Stimulated activated CD4-positive, alpha-beta T cell treated with anti-CD3 and anti-CD28 coated beads, TNF-alpha, amount 100 ng/mL, for 1 hour (primary cell): ENCODE data around the gene DPYSL5.
"Not testable (repeated sequence)": the region's sequence is repeated elsewhere in the genome, so short reads cannot be mapped to it uniquely, and the experiment has no call there.

ENCODE experiments used
- DNase-seq, 3 donors: peaks; one replicate each; pipeline ENCODE4 v3.0.0-alpha.2; 2020; ENCODE audit warnings: low read depth in 3 of 3, low spot score in 1 of 3

The DPYSL5 gene

DNA sequence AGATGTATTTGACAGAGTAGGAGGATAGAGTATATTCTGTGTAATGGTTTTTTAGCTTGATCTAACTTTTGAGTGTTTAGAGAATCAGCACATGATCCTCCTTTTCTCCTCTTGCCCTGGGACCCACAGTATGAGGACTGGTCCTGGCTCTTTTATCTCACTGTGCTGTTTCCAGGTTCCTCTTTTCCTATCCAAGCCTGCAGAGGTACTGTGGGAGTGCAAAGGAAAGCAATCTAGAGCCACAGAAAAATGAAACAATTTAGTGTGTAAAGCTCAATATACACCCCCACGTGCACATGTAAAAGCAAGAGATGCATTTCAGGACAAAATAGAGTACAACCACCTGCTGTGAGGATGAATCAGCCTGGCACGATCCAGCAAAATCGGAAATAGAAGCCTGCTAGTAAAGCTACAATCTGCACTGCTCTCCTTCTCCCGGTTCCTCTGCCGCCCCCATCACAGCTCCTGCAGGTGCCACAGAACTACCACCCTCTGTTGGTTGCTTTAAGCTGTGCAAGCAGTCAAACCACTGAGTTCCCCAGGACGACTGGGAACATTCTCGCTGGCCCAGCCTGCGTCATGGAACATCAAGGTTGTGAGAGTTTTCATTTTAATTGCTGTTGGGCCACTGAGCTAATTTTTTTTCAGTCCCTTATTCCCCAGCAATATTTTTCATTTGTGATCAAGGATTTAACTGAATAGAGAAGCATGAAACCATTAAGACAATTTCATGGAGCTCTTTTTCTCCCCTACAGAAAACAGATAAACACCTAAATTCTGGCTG is 74.7 kb downstream of the DPYSL5 start:
- DNase-seq, result peak in 1 of 3 donors; percentile 5

- not testable (repeated sequence) for DNase-seq
These were observed 75.2 kb downstream of the DPYSL5 start for GRCh38 chr2:26923189-26923466.

DNA sequence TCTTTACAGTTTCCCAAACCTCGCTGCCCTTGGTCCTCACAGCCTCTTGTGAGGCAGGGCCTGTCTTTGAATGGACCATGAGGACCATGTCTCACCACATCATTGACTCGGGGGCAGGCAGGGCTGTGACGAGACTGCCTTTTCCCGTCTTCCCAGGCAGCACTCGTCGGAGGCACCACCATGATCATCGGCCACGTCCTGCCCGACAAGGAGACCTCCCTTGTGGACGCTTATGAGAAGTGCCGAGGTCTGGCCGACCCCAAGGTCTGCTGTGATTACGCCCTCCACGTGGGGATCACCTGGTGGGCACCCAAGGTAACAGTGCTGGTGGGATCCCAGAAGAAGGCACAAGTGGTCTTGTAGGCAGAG is 76.8 kb downstream of the DPYSL5 start:
- no peak for DNase-seq

- DNase-seq, result no peak
These were observed 77.3 kb downstream of the DPYSL5 start for GRCh38 chr2:26925100-26925791.

GRCh38 chr2:26927221-26927620 is 79.3 kb downstream of the DPYSL5 start:
- DNase-seq, result no peak

DNA sequence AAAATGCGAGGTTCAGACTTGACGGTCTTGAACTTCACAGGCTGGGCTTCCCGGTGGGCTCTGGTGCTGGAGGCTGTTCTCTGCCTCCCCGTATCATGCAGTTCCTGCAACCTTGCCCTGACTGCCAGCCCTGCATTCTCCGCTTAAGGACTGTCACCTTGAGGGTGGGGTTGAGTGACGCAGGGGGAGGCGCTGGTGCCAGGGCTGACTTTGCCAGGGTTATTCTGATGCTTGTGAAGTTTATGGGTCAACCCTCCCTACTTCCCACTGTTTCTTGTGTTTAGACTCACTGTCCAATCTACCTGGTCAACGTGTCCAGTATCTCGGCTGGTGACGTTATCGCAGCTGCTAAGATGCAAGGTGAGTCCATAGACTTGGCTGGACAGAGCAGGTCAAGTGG is 85.0 kb downstream of the DPYSL5 start:
- no peak for DNase-seq

DNA sequence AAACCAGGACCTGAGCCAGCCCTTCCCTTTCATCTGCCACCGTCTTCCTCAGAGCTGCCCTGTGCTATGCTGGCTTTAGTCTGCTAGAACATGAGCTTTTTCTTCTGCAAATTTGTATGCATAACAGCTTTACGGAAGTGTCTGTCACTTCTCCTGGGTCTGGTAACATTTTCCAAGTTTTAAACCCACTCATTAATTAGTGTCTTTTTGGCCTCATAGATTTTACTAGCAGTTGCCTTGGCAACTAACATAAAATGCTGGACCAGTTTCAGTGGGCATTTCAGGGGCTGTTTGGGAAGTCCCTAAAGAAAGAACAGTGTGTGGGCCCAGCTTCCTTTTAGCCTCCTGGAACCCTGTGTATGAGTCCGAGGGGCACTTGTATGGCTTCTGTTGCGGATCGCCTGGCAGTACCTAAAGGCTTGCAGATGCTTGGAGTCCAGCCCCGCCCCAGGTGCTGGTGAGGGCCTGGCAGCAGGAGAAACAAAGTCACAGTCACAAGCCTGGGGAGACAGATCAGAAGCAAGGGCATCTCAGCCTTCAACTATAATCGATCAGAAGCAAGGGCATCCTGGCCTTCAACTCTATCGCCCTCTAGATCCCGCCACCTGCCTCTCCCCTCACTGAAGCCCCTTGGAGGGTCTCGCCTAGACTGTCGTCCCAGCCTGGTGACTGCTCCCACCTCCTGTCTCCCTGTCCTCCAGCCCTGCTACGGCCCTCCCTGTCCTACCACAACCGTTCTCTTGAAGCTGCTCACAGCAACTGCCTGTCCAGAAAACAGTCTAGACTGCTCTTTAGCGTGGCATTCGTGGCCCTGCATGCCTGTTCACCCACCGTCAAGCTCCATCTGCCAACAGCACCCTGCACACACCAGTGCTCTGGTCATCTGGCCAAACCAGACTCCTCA is 85.8 kb downstream of the DPYSL5 start:
- DNase-seq, result no peak

DNA sequence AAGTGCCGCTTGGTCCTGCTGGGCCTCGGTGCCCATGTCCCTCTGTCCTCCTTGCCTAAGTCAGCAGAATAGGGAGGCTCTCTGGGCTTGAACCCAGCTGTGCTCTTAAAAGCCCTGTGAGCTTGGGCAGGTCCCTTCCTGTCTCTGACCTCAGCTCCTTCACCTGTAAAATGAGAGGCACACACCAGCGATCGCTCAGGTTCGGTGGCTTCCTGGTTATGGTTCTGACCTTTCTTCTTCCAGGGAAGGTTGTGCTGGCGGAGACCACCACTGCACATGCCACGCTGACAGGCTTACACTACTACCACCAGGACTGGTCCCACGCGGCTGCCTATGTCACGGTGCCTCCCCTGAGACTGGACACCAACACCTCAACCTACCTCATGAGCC is 86.4 kb downstream of the DPYSL5 start:
- DNase-seq, result no peak

DNA sequence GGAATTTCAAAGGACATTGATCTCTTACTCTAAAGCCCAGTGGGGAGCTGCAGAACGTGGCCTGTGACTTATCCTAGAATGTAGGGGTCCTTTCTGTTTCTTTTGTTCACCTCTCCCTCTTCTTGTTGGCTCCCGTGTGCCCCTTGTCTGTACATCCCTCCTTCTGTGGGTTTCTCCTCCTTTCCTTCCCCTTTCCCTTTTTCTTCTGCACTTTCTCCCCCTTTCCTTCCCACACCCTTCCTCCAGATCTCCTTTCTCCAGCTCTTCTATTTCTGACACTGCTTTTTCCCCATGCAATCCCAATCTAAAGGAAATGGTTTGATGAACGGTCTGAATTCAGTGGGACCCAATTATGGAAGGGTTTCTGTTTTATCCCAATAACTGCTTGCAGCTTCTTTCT is 87.1 kb downstream of the DPYSL5 start:
- DNase-seq, result no peak

- no peak for DNase-seq
These were observed 88.9 kb downstream of the DPYSL5 start for GRCh38 chr2:26936855-26937254.

- DNase-seq, result no peak
These were observed 90.6 kb downstream of the DPYSL5 start for GRCh38 chr2:26938399-26939118.

DNA sequence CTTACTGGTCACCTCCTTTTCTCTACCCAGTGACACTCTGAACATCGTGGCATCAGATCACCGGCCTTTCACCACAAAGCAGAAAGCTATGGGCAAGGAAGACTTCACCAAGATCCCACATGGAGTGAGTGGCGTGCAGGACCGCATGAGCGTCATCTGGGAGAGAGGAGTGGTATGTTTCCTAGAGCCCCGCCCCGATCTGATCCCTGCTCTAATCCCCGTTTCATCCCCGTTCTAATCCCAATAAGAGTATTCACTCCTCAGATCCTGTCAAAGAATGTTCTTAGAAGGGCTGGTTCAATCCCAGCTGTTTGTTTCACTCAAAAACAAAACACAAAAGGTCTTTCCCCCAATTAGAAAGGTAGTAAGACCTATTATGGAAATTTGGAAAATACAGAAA is 92.1 kb downstream of the DPYSL5 start:
- no peak for DNase-seq

DNA sequence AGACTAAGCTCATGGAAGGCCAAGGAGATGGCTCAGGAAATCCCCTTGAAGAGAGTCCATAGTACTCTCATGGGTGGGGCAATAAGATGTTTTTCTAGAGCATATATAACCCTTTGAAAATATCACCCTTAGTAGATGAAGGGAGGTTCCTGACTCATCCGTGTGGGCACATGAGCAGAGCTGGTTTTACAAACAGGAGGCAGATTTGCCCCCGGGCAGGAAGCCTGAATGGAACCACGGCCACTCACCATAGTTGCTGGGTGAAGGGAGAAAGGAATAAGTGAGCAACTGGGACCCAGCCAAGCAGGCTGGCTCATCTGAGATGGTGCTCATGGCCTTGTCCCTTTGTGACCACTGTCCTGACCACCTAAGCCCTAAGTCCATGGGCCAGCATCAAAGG is 93.6 kb downstream of the DPYSL5 start:
- no peak for DNase-seq

GRCh38 chr2:26942543-26943295 is 94.8 kb downstream of the DPYSL5 start:
- peak; percentile 17 to 59 (median 37) for DNase-seq

- DNase-seq, result no peak
These were observed 98.2 kb downstream of the DPYSL5 start for GRCh38 chr2:26945991-26946750.

- no peak for DNase-seq
These were observed 99.2 kb downstream of the DPYSL5 start for GRCh38 chr2:26946841-26947784.

- no peak for DNase-seq
These were observed 100.9 kb downstream of the DPYSL5 start for GRCh38 chr2:26948800-26949199.

DNA sequence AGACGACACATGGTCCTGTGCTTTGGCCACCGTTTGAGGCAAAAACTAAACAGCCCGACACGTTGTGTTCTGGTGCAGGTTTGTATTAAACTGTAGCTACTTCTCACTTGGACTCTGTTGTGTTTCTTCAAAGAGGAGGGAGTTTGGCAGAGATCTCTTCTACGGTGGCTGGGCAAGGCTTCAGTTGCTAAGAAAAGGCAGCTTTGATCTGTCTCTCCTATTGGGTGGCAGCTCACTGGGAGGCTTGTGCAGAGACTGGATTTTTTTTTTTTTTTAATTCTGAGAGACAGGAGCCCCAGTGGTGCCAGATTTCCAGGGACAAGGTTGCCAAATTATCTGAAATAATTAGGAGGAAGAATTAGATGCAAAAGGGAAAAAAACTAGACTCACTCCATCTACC is 102.3 kb downstream of the DPYSL5 start:
- no peak for DNase-seq

- no peak for DNase-seq
These were observed 103.3 kb downstream of the DPYSL5 start for GRCh38 chr2:26951236-26951635.
